K562 (cell line): ENCODE measurements around the gene NCBP2. TPM values are rescaled to one million over a fixed set of nuclear protein-coding genes. Genes with fewer than 3 reads are reported as not detected.

Experiments
- ATAC-seq: fragments of 200-7000 bp; cut with Tn5 transposase; 3 replicates; pipeline ENCODE4 v1.9.1; 2020; ENCODE audit warnings: moderate library complexity
- BruUV-seq: library from RNA; stranded (reverse); fragments of 400-500 nt; replicated peaks from 2 replicates; lab custom pipeline; 2021; lab: Mats Ljungman, UMichigan
- CTCF ChIA-PET: fragments of 300-600 bp; formaldehyde crosslinking; extraction: SDS; loops from one replicate; lab custom pipeline; 2021; ENCODE audit warnings: low intra/inter-chr PET ratio; lab: Yijun Ruan, JAX
- POLR2A ChIA-PET: fragments of 300-600, 350-650 bp; sonication (Branson Sonifier 250); formaldehyde crosslinking; extraction: SDS; loops from one replicate; lab custom pipeline; 2021; ENCODE audit warnings: antibody characterized with exemption, inconsistent platforms; lab: Yijun Ruan, JAX
- DNase-seq, 4 experiments: peaks; one replicate each; pipeline versions ENCODE4 v3.0.0 to v3.0.0-alpha.2; 2011 to 2018; ENCODE audit warnings: low spot score in 3 of 4, mixed read lengths in 3 of 4; ENCODE audit errors: extremely low read depth in 1 of 4
- FAIRE-seq: peaks from 2 replicates; lab custom pipeline; 2011; peaks lifted over from hg19 to GRCh38; lab: Jason Lieb, UNC
- H2AFZ ChIP-seq: 2 replicates; pipeline ENCODE4 v1.6.0; 2011; ENCODE audit warnings: low read depth, low read length, control low read depth, inconsistent platforms
- H3K27ac ChIP-seq: fragments of 200-600 bp; 3 replicates; pipeline ENCODE4 v1.8.0; 2011; ENCODE audit warnings: low read depth, mild to moderate bottlenecking, control low read depth, inconsistent platforms, low read length, moderate library complexity, mixed read lengths; ENCODE audit errors: extremely low read depth
- H3K27me3 ChIP-seq, 2 experiments: fragments of 300-600 bp in 1 of 2; 2 replicates in 1 of 2; 3 replicates in 1 of 2; pipeline versions ENCODE4 v1.6.0 to v1.8.0; 2011; ENCODE audit warnings: inconsistent platforms in 2 of 2, low read length in 2 of 2, mild to moderate bottlenecking in 1 of 2, mixed read lengths in 1 of 2, moderate library complexity in 1 of 2; ENCODE audit not compliant: control insufficient read depth in 2 of 2, insufficient read depth in 2 of 2
- H3K36me3 ChIP-seq: fragments of 300-600 bp; 3 replicates; pipeline ENCODE4 v1.8.0; 2011; ENCODE audit warnings: mild to moderate bottlenecking, low read length, inconsistent platforms; ENCODE audit not compliant: control insufficient read depth, insufficient read depth
- H3K4me1 ChIP-seq, 2 experiments: fragments of 200-600 bp in 1 of 2; replicated peaks in 1 of 2; 2 replicates in 1 of 2; 3 replicates in 1 of 2; pipeline versions ENCODE4 v1.5.1 to v1.8.0; 2011; ENCODE audit warnings: inconsistent platforms in 2 of 2, low read length in 2 of 2, mild to moderate bottlenecking in 1 of 2, mixed read lengths in 1 of 2, moderate library complexity in 1 of 2; ENCODE audit not compliant: control insufficient read depth in 2 of 2, insufficient read depth in 2 of 2
- H3K4me2 ChIP-seq: 2 replicates; pipeline ENCODE4 v1.6.1; 2011; ENCODE audit warnings: low read length, control low read depth, inconsistent platforms, mixed read lengths; ENCODE audit not compliant: insufficient read depth
- H3K4me3 ChIP-seq: fragments of 200-600 bp; sonication (generic), shearing (Covaris generic); 2 replicates; pipeline ENCODE4 v1.5.1; 2016; ENCODE audit warnings: control low read depth, inconsistent platforms
- H3K79me2 ChIP-seq: fragments of 200-600 bp; 3 replicates; pipeline ENCODE4 v1.8.0; 2011; ENCODE audit warnings: low read length, inconsistent platforms; ENCODE audit not compliant: control insufficient read depth, insufficient read depth
- H3K9ac ChIP-seq, 2 experiments: 2 replicates each; pipeline versions ENCODE4 v1.6.0 to v1.6.1; 2011; ENCODE audit warnings: low read depth in 2 of 2, low read length in 2 of 2, control low read depth in 1 of 2, inconsistent platforms in 1 of 2, mild to moderate bottlenecking in 1 of 2, mixed read lengths in 1 of 2; ENCODE audit not compliant: insufficient read depth in 1 of 2
- H3K9me1 ChIP-seq: one replicate; pipeline ENCODE4 v1.6.0; 2011; ENCODE audit warnings: inconsistent platforms, mild to moderate bottlenecking, low read length, moderate library complexity; ENCODE audit not compliant: control insufficient read depth, insufficient read depth
- H3K9me3 ChIP-seq: replicated peaks from 2 replicates; pipeline ENCODE4 v1.5.1; 2011; ENCODE audit warnings: low read depth, low read length, inconsistent platforms; ENCODE audit not compliant: control insufficient read depth, insufficient read depth
- H4K20me1 ChIP-seq: replicated peaks from 2 replicates; pipeline ENCODE4 v1.6.1; 2011; ENCODE audit warnings: low read length, inconsistent platforms, mixed read lengths; ENCODE audit not compliant: control insufficient read depth, insufficient read depth
- CREB3L1 ChIP-seq: fragments of 450-650 bp; IDR thresholded peaks from 2 replicates; pipeline ENCODE4 v1.6.1; 2014; ENCODE audit warnings: low read depth, mild to moderate bottlenecking, moderate library complexity, borderline replicate concordance
- CREBBP ChIP-seq: IDR thresholded peaks from one replicate; pipeline ENCODE4 v1.6.1; 2012; ENCODE audit warnings: low read depth, mild to moderate bottlenecking, control low read depth, inconsistent platforms, low read length
- E2F4 ChIP-seq: sonication (generic); formaldehyde crosslinking; IDR thresholded peaks from 2 replicates; pipeline ENCODE4 v1.8.0; 2022; ENCODE audit warnings: mild to moderate bottlenecking, low read depth, missing genetic modification reagents
- ETS2 ChIP-seq: IDR thresholded peaks from 2 replicates; pipeline ENCODE4 v1.6.1; 2016; ENCODE audit warnings: borderline replicate concordance, missing genetic modification characterization, mild to moderate bottlenecking, moderate library complexity, missing compliant biosample characterization; ENCODE audit not compliant: poor library complexity, severe bottlenecking
- GTF2F1 ChIP-seq: IDR thresholded peaks from 2 replicates; pipeline ENCODE4 v1.6.1; 2011; ENCODE audit warnings: low read depth, low read length, improper control_type of control experiment
- HDGF ChIP-seq: fragments of 450-650 bp; IDR thresholded peaks from 2 replicates; pipeline ENCODE4 v1.6.1; 2016
- HIVEP1 ChIP-seq: fragments of 250-450 bp; sonication (Bioruptor Pico); IDR thresholded peaks from 2 replicates; pipeline ENCODE4 v1.4.0; 2020; ENCODE audit warnings: mild to moderate bottlenecking
- MCM3 ChIP-seq: fragments of 450-650 bp; IDR thresholded peaks from 2 replicates; pipeline ENCODE4 v1.6.1; 2016
- POLR2H ChIP-seq: IDR thresholded peaks from 2 replicates; pipeline ENCODE4 v1.6.1; 2016; ENCODE audit warnings: missing genetic modification characterization, low read depth, mild to moderate bottlenecking, control low read depth, missing compliant biosample characterization, moderate library complexity
- RBFOX2 ChIP-seq: fragments of 200-400 bp; formaldehyde crosslinking; IDR thresholded peaks from 2 replicates; pipeline ENCODE4 v1.6.1; 2017; ENCODE audit warnings: low read depth, mild to moderate bottlenecking, low read length, moderate library complexity
- SMAD3 ChIP-seq: fragments of 450-650 bp; formaldehyde crosslinking; conservative IDR thresholded peaks from 2 replicates; pipeline ENCODE4 v1.4.0; 2020; ENCODE audit warnings: mild to moderate bottlenecking
- ZNF140 ChIP-seq: fragments of 250-450 bp; sonication (Bioruptor Pico); IDR thresholded peaks from 2 replicates; pipeline ENCODE4 v1.8.0; 2021; ENCODE audit warnings: moderate library complexity, mild to moderate bottlenecking, inconsistent platforms
- ZNF780A ChIP-seq: fragments of 250-450 bp; sonication (Bioruptor Pico); IDR thresholded peaks from 2 replicates; pipeline ENCODE4 v1.5.0; 2021; ENCODE audit warnings: mild to moderate bottlenecking
- WGBS: fragments of 100-300 bp; shearing (Covaris generic); methylation state at CpG from one replicate; pipeline ENCODE4 v1.1.6; 2016; ENCODE audit warnings: low coverage, mixed read lengths; ENCODE audit not compliant: insufficient coverage; ENCODE audit errors: missing lambda C conversion rate; 5-methylcytosine and 5-hydroxymethylcytosine counted together
- in situ Hi-C: fragments of 300-500 bp; cut with MboI; formaldehyde crosslinking; loops from 4 replicates; pipeline ENCODE4 v1.15.0; 2018; ENCODE audit warnings: inconsistent platforms, mixed read lengths
- intact Hi-C: fragments of 100-400 bp; cut with micrococcal nuclease; formaldehyde crosslinking; loops from 2 replicates; pipeline ENCODE4 v1.14.2; 2022
- polyA plus RNA-seq, 8 experiments: library from polyadenylated mRNA; depleted of rRNA in 4 of 8; stranded (reverse) in 5 of 8; unstranded in 3 of 8; fragments of >200 nt; fragmentation: Nextera tagmentation in 2 of 8; fragmentation: Illumina TruSeq in 1 of 8; extraction: Ambion mirVana in 2 of 8; extraction: Trizol in 1 of 8; gene quantifications; 2 replicates each; pipeline versions ENCODE4 v1.2.1 to v1.2.3, GENCODE V29; 2011 to 2014; ENCODE audit warnings: inconsistent platforms in 1 of 8, missing spikeins in 1 of 8
- total RNA-seq, 7 experiments: library from RNA; depleted of rRNA in 6 of 7; stranded (reverse); fragments of >200 nt in 6 of 7; fragmentation: Illumina TruSeq in 2 of 7; extraction: Trizol in 2 of 7; gene quantifications; 2 replicates each; pipeline versions ENCODE4 v1.2.1 to v1.2.3, GENCODE V29; 2011 to 2021; ENCODE audit warnings: low replicate concordance in 1 of 7
- TF ChIP-seq, protein P1 (sequence below), 2 experiments: fragments of 200-800 bp in 1 of 2; sonication (Bioruptor generic) in 1 of 2; sonication (generic) in 1 of 2; formaldehyde crosslinking in 1 of 2; IDR thresholded peaks in 1 of 2; conservative IDR thresholded peaks in 1 of 2; 2 replicates each; pipeline versions ENCODE4 v1.5.0 to v1.6.1; 2016 to 2020; ENCODE audit warnings: missing compliant biosample characterization in 1 of 2, missing genetic modification characterization in 1 of 2, missing genetic modification reagents in 1 of 2

NCBP2 gene
- total and polyA plus RNA-seq, 9 of the 15 experiments (the other 6 are each of a cell fraction or from before 2014, with no cell fraction given): 56.4 to 102 (median 82.3) TPM

DNA sequence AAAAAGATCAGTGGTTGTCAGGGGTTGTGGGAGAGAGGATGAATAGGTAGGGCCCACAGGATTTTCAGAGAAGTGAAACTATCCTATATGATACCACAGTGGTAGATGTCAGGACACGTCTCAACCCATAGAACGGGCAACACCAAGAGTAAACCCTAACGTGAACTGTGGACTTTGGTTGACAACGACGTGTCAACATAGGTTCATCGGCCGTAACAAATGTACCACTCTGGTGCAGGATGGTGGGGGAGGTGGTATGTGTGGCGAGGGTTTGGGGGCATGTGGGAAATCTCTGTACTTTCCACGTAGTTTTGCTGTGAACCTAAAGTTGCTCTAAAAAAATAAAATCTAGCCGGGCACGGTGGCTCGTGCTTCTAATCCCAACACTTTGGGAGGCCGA is 39.3 kb upstream of the NCBP2 start:
- Histone ChIP-seq H3K27ac (no peak overlapping the region), H3K9ac (no peak overlapping the region)
- in situ Hi-C loops (loop anchor here (25.0 kb wide), 1 partner anchor 531 kb away; no protein-coding TSS in a partner anchor), intact Hi-C loops (no loop called here)
- CTCF ChIA-PET: no interaction called here
- no peak for ATAC-seq
- DNase-seq: no peak
- no peak for TF ChIP-seq CREBBP
- no peak for TF ChIP-seq RBFOX2
- TF ChIP-seq ZNF140 (CRISPR knock-in tag): no peak
- TF ChIP-seq MCM3: no peak
- TF ChIP-seq HIVEP1: no peak
- TF ChIP-seq, protein P1, sequence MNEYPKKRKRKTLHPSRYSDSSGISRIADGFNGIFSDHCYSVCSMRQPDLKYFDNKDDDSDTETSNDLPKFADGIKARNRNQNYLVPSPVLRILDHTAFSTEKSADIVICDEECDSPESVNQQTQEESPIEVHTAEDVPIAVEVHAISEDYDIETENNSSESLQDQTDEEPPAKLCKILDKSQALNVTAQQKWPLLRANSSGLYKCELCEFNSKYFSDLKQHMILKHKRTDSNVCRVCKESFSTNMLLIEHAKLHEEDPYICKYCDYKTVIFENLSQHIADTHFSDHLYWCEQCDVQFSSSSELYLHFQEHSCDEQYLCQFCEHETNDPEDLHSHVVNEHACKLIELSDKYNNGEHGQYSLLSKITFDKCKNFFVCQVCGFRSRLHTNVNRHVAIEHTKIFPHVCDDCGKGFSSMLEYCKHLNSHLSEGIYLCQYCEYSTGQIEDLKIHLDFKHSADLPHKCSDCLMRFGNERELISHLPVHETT (CRISPR knock-in tag; conservative IDR thresholded peaks at IDR 0.05 in 1 of 2, IDR thresholded peaks at IDR 0.05 in 1 of 2): no peak
- no peak for TF ChIP-seq POLR2H (tag)
- TF ChIP-seq SMAD3 (CRISPR knock-in tag): no peak
- no peak for TF ChIP-seq HDGF
- TF ChIP-seq GTF2F1: no peak
- no peak for TF ChIP-seq ZNF780A
- no peak for TF ChIP-seq ETS2
- no peak for TF ChIP-seq CREB3L1
- TF ChIP-seq E2F4: no peak
- TF ChIP-seq, all 486 proteins: peak for 0
- 87% methylated on average over 13 of the region's 13 CpGs for WGBS
- Histone ChIP-seq H2AFZ (no peak overlapping the region), H3K27me3 (no peaks in the 10 kb centered on the region), H3K79me2 (no peaks in the 10 kb centered on the region), H3K9me3 (peaks cover 11% of the 10 kb centered on the region), H3K9me1 (no peaks in the 10 kb centered on the region), H3K4me1 (peaks cover 8 to 19% of the 10 kb centered on the region in 2 experiments; a peak in 4 of 5 replicates), H3K4me2 (no peak overlapping the region), H3K36me3 (no peaks in the 10 kb centered on the region), H4K20me1 (no peaks in the 10 kb centered on the region), H3K4me3 (no peak overlapping the region)
- no peak for FAIRE-seq
- POLR2A ChIA-PET: no interaction called here
- no TSS peak for BruUV-seq
